ENCODE data around the gene NAV2. TPM values are rescaled to one million over a fixed set of nuclear protein-coding genes. Genes with fewer than 3 reads are reported as not detected.

Gene NAV2
- total RNA-seq, 1 experiment from 2014 or later = 23.3 TPM

DNA sequence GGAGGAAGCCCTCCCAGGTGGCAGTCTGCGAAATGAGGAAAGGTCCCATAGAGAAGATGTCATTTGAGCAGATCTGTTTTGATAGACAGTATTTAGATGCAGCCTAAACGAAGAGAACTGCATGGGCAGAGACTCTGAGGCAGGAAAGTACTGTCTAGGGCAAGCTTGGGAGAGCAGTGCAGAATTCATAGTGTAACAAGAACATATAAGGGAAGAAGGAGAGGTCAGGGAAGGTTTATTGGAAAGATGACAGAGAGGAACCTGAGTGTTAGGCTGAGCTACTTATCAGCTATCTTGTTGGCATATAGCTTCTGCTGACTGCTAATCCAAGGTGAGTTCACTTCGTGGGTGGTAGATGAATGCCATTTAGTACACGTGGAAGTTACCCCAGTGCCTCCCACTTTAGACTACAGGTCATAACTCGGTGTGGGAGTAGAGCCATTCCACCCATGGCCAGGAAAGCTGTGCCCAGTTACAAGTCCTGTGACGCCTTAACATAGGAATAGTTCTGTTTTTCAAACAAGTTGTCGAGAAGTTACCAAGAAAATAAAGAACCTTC, 348.1 kb downstream of the NAV2 start:
- intact Hi-C loops (cut with micrococcal nuclease; ENCODE audit: unreplicated experiment) = no loop called here
- no peaks in the 10 kb centered on the region for H3K9me2 ChIP-seq (ENCODE audit: insufficient read depth)
- H3K27me3 ChIP-seq (ENCODE audit: insufficient read depth, low read depth) = no peaks in the 10 kb centered on the region
- POLR2A ChIA-PET (ENCODE audit: unreplicated experiment) = no interaction called here
- H3K36me3 ChIP-seq (ENCODE audit: low read depth) = peaks cover 7% of the 10 kb centered on the region; the same call in 1 of the 2 replicates
- CTCF ChIA-PET = no interaction called here
- no peak overlapping the region for H3K4me2 ChIP-seq
- H3K4me3 ChIP-seq = no peak overlapping the region
- no peak overlapping the region for H2AFZ ChIP-seq
- no peak for DNase-seq
- H3K27ac ChIP-seq = no peak overlapping the region
- no peaks in the 10 kb centered on the region; the same call in 1 of the 2 replicates for H4K20me1 ChIP-seq (ENCODE audit: insufficient read depth)
- no peaks in the 10 kb centered on the region for H3K79me2 ChIP-seq (ENCODE audit: low read depth)
- H3K9me3 ChIP-seq (ENCODE audit: insufficient read depth, low read depth) = no peaks in the 10 kb centered on the region
- H3K4me1 ChIP-seq (replicated peaks; ENCODE audit: insufficient read depth) = no peaks in the 10 kb centered on the region
- no peaks in the 10 kb centered on the region for H3F3A ChIP-seq (ENCODE audit: insufficient read depth, low read depth)
- BruUV-seq (replicated peaks) = no TSS peak
- TF ChIP-seq, protein P1, sequence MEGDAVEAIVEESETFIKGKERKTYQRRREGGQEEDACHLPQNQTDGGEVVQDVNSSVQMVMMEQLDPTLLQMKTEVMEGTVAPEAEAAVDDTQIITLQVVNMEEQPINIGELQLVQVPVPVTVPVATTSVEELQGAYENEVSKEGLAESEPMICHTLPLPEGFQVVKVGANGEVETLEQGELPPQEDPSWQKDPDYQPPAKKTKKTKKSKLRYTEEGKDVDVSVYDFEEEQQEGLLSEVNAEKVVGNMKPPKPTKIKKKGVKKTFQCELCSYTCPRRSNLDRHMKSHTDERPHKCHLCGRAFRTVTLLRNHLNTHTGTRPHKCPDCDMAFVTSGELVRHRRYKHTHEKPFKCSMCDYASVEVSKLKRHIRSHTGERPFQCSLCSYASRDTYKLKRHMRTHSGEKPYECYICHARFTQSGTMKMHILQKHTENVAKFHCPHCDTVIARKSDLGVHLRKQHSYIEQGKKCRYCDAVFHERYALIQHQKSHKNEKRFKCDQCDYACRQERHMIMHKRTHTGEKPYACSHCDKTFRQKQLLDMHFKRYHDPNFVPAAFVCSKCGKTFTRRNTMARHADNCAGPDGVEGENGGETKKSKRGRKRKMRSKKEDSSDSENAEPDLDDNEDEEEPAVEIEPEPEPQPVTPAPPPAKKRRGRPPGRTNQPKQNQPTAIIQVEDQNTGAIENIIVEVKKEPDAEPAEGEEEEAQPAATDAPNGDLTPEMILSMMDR (conservative IDR thresholded peaks at IDR 0.05) = no peak
- no peak for TF ChIP-seq EZH2 (IDR thresholded peaks at IDR 0.05; ENCODE audit: low read depth)

DNA sequence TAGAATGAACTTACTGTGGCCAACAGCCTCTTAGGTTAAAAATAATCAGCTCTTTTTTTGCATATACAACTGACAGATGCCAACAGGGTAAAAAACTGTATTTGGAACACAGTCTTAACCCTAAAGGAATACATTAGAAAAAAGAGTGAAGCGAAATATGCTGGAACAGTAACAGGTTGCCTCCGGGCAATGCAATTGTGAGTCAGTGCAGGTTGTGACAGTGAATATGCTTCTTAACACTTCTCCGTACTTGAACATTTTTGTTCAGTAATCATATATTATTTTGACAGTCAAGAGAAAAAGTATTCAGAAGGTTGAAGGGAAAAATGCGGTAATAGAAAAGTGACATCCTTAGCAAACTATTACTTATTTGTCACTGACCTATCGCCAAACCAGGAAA, 349.1 kb downstream of the NAV2 start:
- no peak overlapping the region for H3K4me3 ChIP-seq
- no peak overlapping the region for H3K4me2 ChIP-seq
- H3K27me3 ChIP-seq (ENCODE audit: insufficient read depth, low read depth) = no peaks in the 10 kb centered on the region
- no peaks in the 10 kb centered on the region for H3K36me3 ChIP-seq (ENCODE audit: low read depth)
- TF ChIP-seq, protein P1 (conservative IDR thresholded peaks at IDR 0.05) = no peak
- no peak for TF ChIP-seq EZH2 (IDR thresholded peaks at IDR 0.05; ENCODE audit: low read depth)
- no peaks in the 10 kb centered on the region for H3K79me2 ChIP-seq (ENCODE audit: low read depth)
- H3K4me1 ChIP-seq (replicated peaks; ENCODE audit: insufficient read depth) = no peaks in the 10 kb centered on the region
- no peak overlapping the region for H2AFZ ChIP-seq
- BruUV-seq (replicated peaks) = no TSS peak
- CTCF ChIA-PET = no interaction called here
- H3K9me2 ChIP-seq (ENCODE audit: insufficient read depth) = no peaks in the 10 kb centered on the region
- intact Hi-C loops (cut with micrococcal nuclease; ENCODE audit: unreplicated experiment) = no loop called here
- H4K20me1 ChIP-seq (ENCODE audit: insufficient read depth) = no peaks in the 10 kb centered on the region; the same call in 1 of the 2 replicates
- POLR2A ChIA-PET (ENCODE audit: unreplicated experiment) = no interaction called here
- no peaks in the 10 kb centered on the region for H3F3A ChIP-seq (ENCODE audit: insufficient read depth, low read depth)
- no peaks in the 10 kb centered on the region for H3K9me3 ChIP-seq (ENCODE audit: insufficient read depth, low read depth)
- no peak overlapping the region for H3K27ac ChIP-seq
- DNase-seq = no peak

DNA sequence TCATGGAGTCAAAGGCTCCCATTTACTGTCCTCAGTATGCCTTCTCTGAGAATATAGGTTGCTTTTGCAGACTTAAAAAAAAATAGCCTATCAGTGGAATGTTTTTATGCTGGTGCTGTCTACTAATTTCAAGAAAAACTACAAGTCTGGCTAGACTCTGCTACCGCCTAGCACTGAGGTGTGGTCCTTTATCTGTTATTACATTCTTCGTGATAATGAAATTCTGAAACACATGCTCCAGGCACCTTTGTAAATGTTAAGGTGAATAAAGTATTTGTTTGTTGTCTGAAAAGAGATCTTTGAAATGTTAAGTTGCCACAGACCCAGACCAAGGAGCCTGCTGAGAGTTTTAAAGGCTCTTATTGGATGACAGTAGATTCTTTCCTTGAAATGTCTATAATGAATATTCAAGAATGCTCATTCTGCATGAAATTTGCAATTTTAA, 352.3 kb downstream of the NAV2 start:
- CTCF ChIA-PET = no interaction called here
- no peaks in the 10 kb centered on the region for H3K79me2 ChIP-seq (ENCODE audit: low read depth)
- BruUV-seq (replicated peaks) = no TSS peak

More for the DNA sequence above, 352.3 kb downstream of the NAV2 start:
- POLR2A ChIA-PET (ENCODE audit: unreplicated experiment) = no interaction called here
- no peak overlapping the region for H3K4me2 ChIP-seq
- no peaks in the 10 kb centered on the region for H3K9me3 ChIP-seq (ENCODE audit: insufficient read depth, low read depth)
- intact Hi-C loops (cut with micrococcal nuclease; ENCODE audit: unreplicated experiment) = no loop called here
- TF ChIP-seq, protein P1 (conservative IDR thresholded peaks at IDR 0.05) = no peak
- TF ChIP-seq EZH2 (IDR thresholded peaks at IDR 0.05; ENCODE audit: low read depth) = no peak
- H3K36me3 ChIP-seq (ENCODE audit: low read depth) = 0 out of 2 replicates have a peak, but pooled peaks cover 5% of the 10 kb centered on the region
- H4K20me1 ChIP-seq (ENCODE audit: insufficient read depth) = no peaks in the 10 kb centered on the region; the same call in 1 of the 2 replicates
- no peaks in the 10 kb centered on the region for H3K9me2 ChIP-seq (ENCODE audit: insufficient read depth)
- no peak for DNase-seq
- H3F3A ChIP-seq (ENCODE audit: insufficient read depth, low read depth) = no peaks in the 10 kb centered on the region
- no peak overlapping the region for H3K27ac ChIP-seq
- no peaks in the 10 kb centered on the region for H3K27me3 ChIP-seq (ENCODE audit: insufficient read depth, low read depth)
- H3K4me3 ChIP-seq = no peak overlapping the region
- H2AFZ ChIP-seq = no peak overlapping the region
- H3K4me1 ChIP-seq (replicated peaks; ENCODE audit: insufficient read depth) = no peaks in the 10 kb centered on the region

All from PC-9 (cell line).